ENCODE results near the gene CLOCK.

GRCh38 chr4:55378617-55379467, 167.9 kb downstream of the CLOCK start:
- TF ChIP-seq CTCF (conservative IDR thresholded peaks at IDR 0.05; ENCODE audit: low read depth, low read length) (no peak), EZH2 (IDR thresholded peaks at IDR 0.05; ENCODE audit: borderline replicate concordance, low read depth, low read length, poor library complexity, severe bottlenecking) (no peak)

Measured in A673 (cell line).